DMS53 treated with DMSO at 0.1 percent for 48 hours (cell line): ENCODE data around the gene MEF2D.

Source experiments
- DNase-seq: peaks from one replicate; lab custom pipeline; 2025; ENCODE audit not compliant: unreplicated experiment; lab: John Stamatoyannopoulos, UW

Gene MEF2D

GRCh38 chr1:156502391-156502893 is 1.9 kb upstream of the MEF2D start:
- DNase-seq, result no peak

DNA sequence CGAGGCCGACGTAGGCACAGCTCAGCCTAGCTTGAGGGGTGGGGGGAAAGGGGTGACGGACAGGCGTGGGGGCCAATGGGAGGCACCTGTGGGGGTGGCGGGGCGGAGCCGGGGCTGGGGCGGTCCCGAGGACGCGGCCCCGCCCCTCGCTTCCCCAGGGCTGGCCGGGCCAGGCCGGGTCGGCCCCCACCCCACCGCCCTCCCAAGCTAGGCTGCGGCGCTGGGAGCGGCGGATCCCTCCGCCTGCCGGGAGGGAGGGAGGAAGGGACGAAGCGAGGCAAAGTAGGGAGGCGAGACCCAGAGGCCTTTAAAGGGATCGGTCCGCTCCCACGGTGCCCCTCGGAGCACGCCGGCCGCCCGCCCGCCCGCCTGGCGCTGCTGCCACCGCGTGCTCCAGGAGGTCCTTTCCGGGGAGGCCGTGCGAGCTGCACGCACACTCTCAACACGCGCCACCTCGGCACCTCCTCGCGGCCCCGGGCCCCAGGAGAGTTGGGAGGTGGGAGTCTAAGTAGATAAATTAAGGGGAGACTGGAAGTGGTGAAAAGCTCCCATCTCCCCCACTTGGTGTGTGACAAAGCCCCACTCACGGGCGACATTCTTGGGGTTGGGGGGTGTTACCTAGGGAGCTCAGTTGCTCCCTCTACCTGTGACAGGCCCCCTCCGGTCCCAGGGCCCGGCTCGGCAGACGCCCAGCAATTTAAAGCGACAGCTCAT is 375 bp upstream of the MEF2D start:
- peak; percentile 90 for DNase-seq

DNA sequence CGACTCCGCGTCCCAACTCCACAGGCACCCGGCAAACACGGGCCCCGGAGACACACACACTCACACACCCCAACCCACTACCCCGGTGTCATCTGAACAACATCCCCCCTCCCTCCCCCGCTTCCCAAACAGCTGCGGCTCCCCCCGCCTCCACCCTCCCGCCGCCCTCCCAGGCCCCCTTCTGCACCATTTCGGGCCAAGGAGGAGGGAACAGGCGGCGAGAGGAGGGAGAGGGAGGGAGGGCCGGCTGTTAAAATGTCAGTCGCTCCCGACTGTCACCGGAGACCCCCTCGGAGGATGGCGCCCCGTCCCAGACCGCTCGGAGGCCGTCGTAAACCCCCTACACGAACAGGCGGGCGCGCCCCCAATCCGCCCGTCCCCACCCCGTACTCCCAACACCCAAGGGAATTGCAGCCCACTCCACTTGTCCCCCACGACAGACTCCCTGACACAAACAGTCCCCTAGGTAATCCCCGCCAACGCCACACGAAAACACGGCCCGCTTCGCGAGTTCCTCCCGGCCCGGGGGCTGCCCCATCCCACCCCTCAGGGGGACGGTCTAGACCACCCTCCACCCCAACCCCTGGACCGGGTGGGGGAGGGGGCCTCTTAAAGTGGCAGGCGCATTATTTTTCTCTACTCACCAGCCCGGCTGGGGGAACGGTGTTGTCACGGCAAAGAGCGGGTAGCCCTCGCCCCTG is 583 bp downstream of the MEF2D start:
- no peak for DNase-seq

GRCh38 chr1:156499194-156499841 is 1.3 kb downstream of the MEF2D start:
- no peak for DNase-seq

GRCh38 chr1:156498432-156499193 is 2.0 kb downstream of the MEF2D start:
- DNase-seq, result no peak

GRCh38 chr1:156497743-156498431 is 2.7 kb downstream of the MEF2D start:
- DNase-seq, result no peak

DNA sequence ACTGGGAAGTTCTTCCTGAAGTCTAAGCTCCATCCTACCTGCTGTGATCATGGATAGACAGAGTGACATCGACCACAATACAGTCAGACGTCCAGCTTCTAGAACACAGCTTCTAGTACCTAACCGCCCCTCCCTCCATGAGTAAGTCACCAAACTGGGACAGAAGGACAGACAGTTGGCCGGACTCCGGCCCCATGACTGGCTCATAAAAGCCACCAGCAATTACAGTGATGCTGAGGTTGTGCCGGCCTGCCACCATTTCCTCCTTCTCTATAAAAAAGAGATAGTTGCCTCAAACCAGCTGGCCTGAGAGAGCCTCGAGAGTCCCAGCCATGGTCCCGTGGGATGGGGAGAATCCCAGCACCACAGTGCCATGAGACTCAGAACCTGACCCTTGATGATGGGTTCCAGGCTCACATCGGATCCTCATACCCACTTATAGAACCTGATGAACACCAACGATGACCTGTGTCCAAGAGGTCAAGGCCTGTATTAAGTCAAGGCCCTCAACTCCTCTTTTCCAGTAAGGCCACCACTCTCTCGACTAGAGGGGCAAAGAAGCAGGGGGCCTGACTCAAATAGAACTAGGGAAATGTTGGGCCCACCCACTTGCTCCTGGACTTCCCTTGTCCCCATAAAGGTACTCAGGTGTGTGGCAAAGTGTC is 3.4 kb downstream of the MEF2D start:
- DNase-seq, result no peak

- no peak for DNase-seq
Observed at GRCh38 chr1:156496211-156496761, 4.3 kb downstream of the MEF2D start.

DNA sequence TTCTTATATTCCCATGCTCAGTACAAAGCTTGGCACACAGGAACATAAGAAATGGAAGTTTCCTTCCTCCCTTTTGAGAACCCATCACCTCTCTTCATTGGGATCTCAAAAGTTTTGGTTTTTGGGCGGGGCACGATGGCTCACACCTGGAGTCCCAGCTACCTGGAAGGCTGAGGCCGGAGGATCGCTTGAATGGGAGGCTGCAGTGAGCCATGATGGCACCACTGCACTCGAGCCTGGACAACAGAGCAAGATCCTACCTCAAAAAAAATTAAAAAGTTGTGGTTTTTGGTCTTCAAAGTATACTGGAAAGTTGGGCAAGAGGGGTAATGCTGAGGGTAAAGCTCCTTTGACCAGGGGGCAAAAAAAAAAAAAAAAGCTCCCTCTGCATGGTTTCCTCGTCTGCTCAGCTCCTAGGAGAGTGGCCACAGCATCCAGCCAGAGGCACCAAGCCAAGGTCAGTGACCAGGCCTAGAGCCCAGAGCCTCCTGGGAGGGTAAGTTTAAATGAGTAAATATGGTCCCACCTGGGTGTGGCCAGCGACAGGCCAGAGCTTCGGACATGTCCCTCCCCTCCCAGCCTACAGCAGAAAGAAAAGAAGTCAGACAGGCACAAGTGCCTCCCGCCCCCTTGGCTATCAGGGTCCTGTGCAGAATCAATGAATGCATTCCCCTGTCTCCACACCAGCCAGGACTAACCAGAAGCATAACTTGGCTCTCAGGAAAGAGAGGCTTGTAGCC is 5.0 kb downstream of the MEF2D start:
- no peak for DNase-seq

DNA sequence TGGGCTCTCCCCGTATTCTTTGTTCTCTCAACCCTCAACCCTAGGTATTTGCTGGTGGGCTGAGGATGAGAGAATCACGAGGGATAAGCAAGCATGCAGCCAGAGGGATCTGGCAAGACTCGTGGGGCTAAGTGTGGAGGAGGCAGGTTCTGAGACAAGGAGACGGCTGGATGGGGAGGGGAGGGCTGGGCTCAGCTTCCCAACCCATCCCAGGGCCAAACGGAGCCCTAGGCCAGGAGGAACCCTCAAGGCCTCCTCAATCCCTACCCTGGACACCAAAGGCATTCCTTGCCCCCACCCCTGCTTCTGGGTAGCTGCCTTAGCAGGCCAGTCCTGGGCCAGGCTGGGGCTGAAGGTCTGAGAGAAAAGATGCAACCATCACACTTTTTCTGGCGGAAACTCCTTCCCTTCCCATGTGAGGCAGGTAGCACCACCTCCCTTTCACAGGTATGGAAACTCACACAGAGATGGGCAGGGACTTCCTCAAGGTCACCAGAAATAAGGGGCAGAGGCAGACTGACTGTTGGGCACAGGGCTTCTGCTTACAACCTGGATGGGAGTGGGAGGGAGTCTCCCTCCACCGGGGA is 6.2 kb downstream of the MEF2D start:
- no peak for DNase-seq

DNA sequence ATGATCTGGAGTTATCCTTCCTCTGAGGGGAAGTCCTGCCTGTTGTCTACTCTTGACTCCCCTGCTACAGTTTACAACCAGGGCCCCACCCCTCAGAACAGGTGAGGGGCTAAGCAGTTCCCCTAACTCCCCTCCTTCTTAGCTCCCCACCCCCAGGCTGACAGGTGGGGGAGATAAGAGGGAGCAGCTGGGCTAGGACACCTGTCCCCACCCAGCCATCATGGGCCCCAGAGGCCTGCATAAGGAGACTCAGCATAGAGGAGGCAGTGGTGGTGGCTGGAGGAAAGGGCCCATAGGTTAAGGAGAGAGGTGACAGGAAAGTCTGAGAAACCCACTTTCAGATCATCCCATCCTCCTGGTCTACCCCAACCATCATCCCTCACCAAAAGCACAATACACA is 6.8 kb downstream of the MEF2D start:
- DNase-seq, result no peak

GRCh38 chr1:156493154-156493631 is 7.4 kb downstream of the MEF2D start:
- no peak for DNase-seq

DNA sequence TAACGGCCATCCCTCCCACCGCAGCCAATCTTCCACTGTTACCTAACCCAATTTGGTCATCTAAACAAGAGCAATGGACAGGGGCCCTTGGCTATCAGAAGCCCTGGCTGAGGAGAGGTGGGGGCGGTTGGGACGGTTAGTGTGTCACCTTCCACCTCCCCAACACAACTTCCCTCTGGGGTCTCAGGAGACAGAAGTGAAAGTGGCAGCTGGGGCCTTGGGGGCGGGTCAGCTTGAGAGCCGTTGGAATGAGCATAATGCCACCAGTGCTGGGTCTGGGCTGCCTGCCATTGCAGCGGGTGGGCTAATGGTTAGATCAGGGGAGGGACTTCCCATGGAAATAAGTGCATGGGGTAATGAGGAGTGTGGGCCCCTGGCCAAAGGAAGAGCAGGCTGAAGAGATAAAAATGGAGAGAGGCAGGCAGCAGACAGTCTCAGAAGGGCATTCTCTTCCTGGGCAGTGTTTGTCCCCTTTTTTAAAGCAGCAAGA is 7.9 kb downstream of the MEF2D start:
- no peak for DNase-seq

DNA sequence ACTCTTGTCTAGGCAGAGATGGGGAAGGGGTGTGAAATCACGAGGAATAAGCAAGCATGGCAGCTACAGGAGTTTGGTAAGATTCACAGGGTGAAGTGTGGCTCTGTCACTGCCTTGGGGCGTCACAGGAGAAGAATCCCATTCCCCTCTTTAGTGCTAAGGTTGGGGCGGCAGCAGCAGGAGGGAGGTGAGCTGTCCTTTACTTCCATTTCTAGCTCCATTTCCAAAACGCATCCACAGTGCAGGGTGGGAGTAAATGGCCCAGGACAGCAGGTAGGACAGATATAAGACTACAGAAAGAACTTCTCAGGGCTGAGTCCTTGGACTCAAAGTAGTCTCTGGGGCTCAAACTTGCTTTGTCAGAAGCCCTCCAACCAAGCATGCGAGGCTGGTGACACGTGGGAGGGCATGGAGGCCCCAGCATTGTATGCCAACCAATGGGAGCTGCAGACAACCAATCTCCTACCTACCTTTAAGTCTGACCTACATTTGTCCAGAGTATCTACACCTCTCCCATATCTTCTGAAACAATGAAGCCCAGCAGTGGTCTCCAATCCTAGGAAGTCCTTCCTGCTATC is 8.5 kb downstream of the MEF2D start:
- no peak for DNase-seq

GRCh38 chr1:156491151-156491949 is 9.2 kb downstream of the MEF2D start:
- no peak for DNase-seq

DNA sequence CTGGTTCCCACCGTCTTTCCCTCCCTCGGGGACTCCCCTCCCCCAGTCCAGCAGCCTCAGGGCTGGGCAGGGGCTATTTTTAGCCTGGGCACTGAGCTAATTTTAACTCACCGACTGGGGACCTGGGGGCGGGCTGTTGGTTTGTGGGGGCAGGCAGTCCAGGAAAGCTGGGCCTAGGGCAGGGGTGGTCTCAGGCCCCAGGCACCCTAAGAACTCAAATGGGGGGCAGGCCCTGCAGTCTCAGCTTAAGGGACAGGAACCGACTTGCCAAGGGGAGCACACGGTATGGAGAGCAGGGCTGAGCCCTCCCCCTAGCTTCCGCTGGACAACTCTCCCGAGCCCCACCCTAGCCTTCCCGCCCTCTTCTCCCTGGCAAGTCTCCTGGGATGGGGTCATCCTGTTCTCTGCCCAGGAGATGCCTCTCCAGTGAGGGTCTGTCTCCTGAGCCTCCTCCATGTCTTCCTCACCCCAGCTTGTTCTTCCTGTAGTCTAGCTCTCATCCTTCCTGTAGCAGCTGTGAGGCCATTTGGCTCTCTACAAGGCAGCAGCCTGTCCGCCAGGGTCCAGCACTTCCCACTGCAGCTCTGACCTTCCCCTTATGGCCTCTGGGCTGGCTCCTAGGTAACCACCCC is 10.1 kb downstream of the MEF2D start:
- DNase-seq, result no peak

GRCh38 chr1:156489935-156490293 is 10.7 kb downstream of the MEF2D start:
- no peak for DNase-seq
